Endothelial cell of umbilical vein (primary cell): Measurements from ENCODE around the gene VASN. TPM values are rescaled to one million over a fixed set of nuclear protein-coding genes. Genes with fewer than 3 reads are reported as not detected.

Experiments
- BruUV-seq: library from RNA; stranded (reverse); fragments of 400-500 nt; replicated peaks from 2 replicates; lab custom pipeline; 2021; lab: Mats Ljungman, UMichigan
- CTCF ChIA-PET: fragments of 300-600, 350-600 bp; sonication (Branson Sonifier 250); formaldehyde crosslinking; loops from one replicate; lab custom pipeline; 2021; ENCODE audit warnings: antibody characterized with exemption, inconsistent platforms; lab: Charles Lee
- POLR2A ChIA-PET: fragments of 300-600, 350-600 bp; sonication (Branson Sonifier 250); formaldehyde crosslinking; loops from one replicate; lab custom pipeline; 2021; ENCODE audit warnings: antibody characterized with exemption, inconsistent platforms; lab: Charles Lee
- DNase-seq: peaks from one replicate; pipeline ENCODE4 v3.0.0-alpha.2; 2011; ENCODE audit warnings: low read depth, low spot score
- FAIRE-seq: peaks from 2 replicates; lab custom pipeline; 2011; peaks lifted over from hg19 to GRCh38; lab: Jason Lieb, UNC
- H2AFZ ChIP-seq: 2 replicates; pipeline ENCODE4 v1.6.0; 2012; ENCODE audit warnings: low read depth, low read length, control low read depth, inconsistent platforms
- H3K27ac ChIP-seq: 2 replicates; pipeline ENCODE4 v1.5.1; 2011; ENCODE audit warnings: low read depth, mild to moderate bottlenecking, control low read depth, low read length, moderate library complexity; ENCODE audit not compliant: insufficient read depth
- H3K27me3 ChIP-seq, 2 experiments: 2 replicates each; pipeline versions ENCODE4 v1.6.0 to v1.6.1; 2011; ENCODE audit warnings: low read length in 2 of 2, mixed read lengths in 1 of 2; ENCODE audit not compliant: control insufficient read depth in 2 of 2, insufficient read depth in 2 of 2
- H3K36me3 ChIP-seq, 2 experiments: 2 replicates in 1 of 2; 3 replicates in 1 of 2; pipeline ENCODE4 v1.5.1; 2011; ENCODE audit warnings: low read length in 2 of 2, mild to moderate bottlenecking in 1 of 2, moderate library complexity in 1 of 2; ENCODE audit not compliant: control insufficient read depth in 2 of 2, insufficient read depth in 2 of 2; ENCODE audit errors: extremely low read depth in 1 of 2
- H3K4me1 ChIP-seq: 3 replicates; pipeline ENCODE4 v1.5.1; 2011; ENCODE audit warnings: mild to moderate bottlenecking, low read length; ENCODE audit not compliant: control insufficient read depth, insufficient read depth; ENCODE audit errors: extremely low read depth
- H3K4me2 ChIP-seq: 2 replicates; pipeline ENCODE4 v1.6.1; 2011; ENCODE audit warnings: low read length, control low read depth, mixed read lengths; ENCODE audit not compliant: insufficient read depth
- H3K4me3 ChIP-seq, 3 experiments: fragments of 200-600 bp in 1 of 3; sonication (generic), shearing (Covaris generic) in 1 of 3; replicated peaks in 1 of 3; 2 replicates each; pipeline ENCODE4 v1.5.1; 2011 to 2016; ENCODE audit warnings: control low read depth in 3 of 3, low read length in 3 of 3, mild to moderate bottlenecking in 2 of 3, inconsistent platforms in 1 of 3, low read depth in 1 of 3, moderate library complexity in 1 of 3; ENCODE audit not compliant: insufficient read depth in 1 of 3
- H3K79me2 ChIP-seq: 2 replicates; pipeline ENCODE4 v1.6.0; 2012; ENCODE audit warnings: low read length, inconsistent platforms; ENCODE audit not compliant: control insufficient read depth, insufficient read depth
- H3K9ac ChIP-seq: replicated peaks from 2 replicates; pipeline ENCODE3; 2011; ENCODE audit warnings: low read length, control low read depth; ENCODE audit not compliant: insufficient read depth; ENCODE audit errors: extremely low read depth
- H3K9me1 ChIP-seq: replicated peaks from 3 replicates; pipeline ENCODE4 v1.6.0; 2011; ENCODE audit warnings: mild to moderate bottlenecking, low read length; ENCODE audit not compliant: control insufficient read depth, insufficient read depth; ENCODE audit errors: extremely low read depth
- H3K9me3 ChIP-seq: replicated peaks from 2 replicates; pipeline ENCODE4 v1.5.1; 2012; ENCODE audit warnings: low read length, inconsistent platforms; ENCODE audit not compliant: control insufficient read depth, insufficient read depth
- H4K20me1 ChIP-seq: replicated peaks from 2 replicates; pipeline ENCODE3; 2011; ENCODE audit warnings: mild to moderate bottlenecking, low read length; ENCODE audit not compliant: control insufficient read depth, insufficient read depth; ENCODE audit errors: extremely low read depth
- EZH2 ChIP-seq: IDR thresholded peaks from 2 replicates; pipeline ENCODE4 v1.6.1; 2012; ENCODE audit warnings: borderline replicate concordance, low read depth, mild to moderate bottlenecking, moderate library complexity, low read length, inconsistent platforms; ENCODE audit not compliant: severe bottlenecking
- FOS ChIP-seq: IDR thresholded peaks from 2 replicates; pipeline ENCODE4 v1.6.1; 2011; ENCODE audit warnings: mild to moderate bottlenecking, low read length, moderate library complexity, borderline replicate concordance; ENCODE audit not compliant: insufficient read depth
- GATA2 ChIP-seq: IDR thresholded peaks from 2 replicates; pipeline ENCODE4 v1.7.0; 2011; ENCODE audit warnings: low read depth, mild to moderate bottlenecking, moderate library complexity, mixed read lengths, low read length; ENCODE audit not compliant: insufficient read length, insufficient read depth
- JUN ChIP-seq: IDR thresholded peaks from 2 replicates; pipeline ENCODE4 v1.6.1; 2011; ENCODE audit warnings: borderline replicate concordance, low read depth; ENCODE audit not compliant: insufficient read length, insufficient read depth
- MYC ChIP-seq: IDR thresholded peaks from one replicate; pipeline ENCODE4 v1.6.1; 2011; ENCODE audit warnings: mild to moderate bottlenecking, low read depth, low read length
- POLR2A ChIP-seq: IDR thresholded peaks from 2 replicates; pipeline ENCODE4 v1.6.1; 2012; ENCODE audit warnings: low read depth, mild to moderate bottlenecking, control low read depth, low read length
- POLR2AphosphoS5 ChIP-seq: IDR thresholded peaks from 2 replicates; pipeline ENCODE4 v1.6.1; 2012; ENCODE audit warnings: low read depth, mild to moderate bottlenecking, control low read depth, low read length, moderate library complexity; ENCODE audit not compliant: insufficient read depth
- dilution Hi-C: fragments of 300-500 bp; cut with MboI; formaldehyde crosslinking; loops from one replicate; pipeline ENCODE4 v1.15.0; 2019; ENCODE audit warnings: low sequenced_read_pairs; ENCODE audit not compliant: extremely low pct_ligation_motif_present
- intact Hi-C: fragments of 100-400 bp; cut with micrococcal nuclease; formaldehyde crosslinking; loops from one replicate; pipeline ENCODE4 v1.10.0; 2022
- polyA plus RNA-seq, 4 experiments: library from polyadenylated mRNA; depleted of rRNA in 3 of 4; stranded (reverse) in 3 of 4; unstranded in 1 of 4; fragments of >200 nt; gene quantifications; 2 replicates each; pipeline versions ENCODE4 v1.2.1 to v1.2.3, GENCODE V29; 2011 to 2012; ENCODE audit warnings: missing spikeins in 1 of 4
- total RNA-seq: library from RNA; stranded (reverse); gene quantifications from 2 replicates; pipeline ENCODE4 v1.2.3, GENCODE V29; 2021
- TF ChIP-seq, protein P1 (sequence below), 2 donors: IDR thresholded peaks; 1 replicate in 1 of 2; 2 replicates in 1 of 2; pipeline ENCODE4 v1.5.1; 2011; ENCODE audit warnings: low read length in 2 of 2, mild to moderate bottlenecking in 2 of 2, moderate library complexity in 2 of 2, control low read depth in 1 of 2, inconsistent platforms in 1 of 2, low read depth in 1 of 2; ENCODE audit not compliant: insufficient read depth in 1 of 2; ENCODE audit errors: extremely low read depth in 1 of 2
- TF ChIP-seq, protein P2 (sequence below): IDR thresholded peaks from 2 replicates; pipeline ENCODE4 v1.6.1; 2011; ENCODE audit not compliant: insufficient read depth, insufficient read length

Gene VASN
- total and polyA plus RNA-seq, 2 donors (not counting 3 experiments of a cell fraction or from before 2014, with no cell fraction given): 0.41 to 0.42 TPM

DNA sequence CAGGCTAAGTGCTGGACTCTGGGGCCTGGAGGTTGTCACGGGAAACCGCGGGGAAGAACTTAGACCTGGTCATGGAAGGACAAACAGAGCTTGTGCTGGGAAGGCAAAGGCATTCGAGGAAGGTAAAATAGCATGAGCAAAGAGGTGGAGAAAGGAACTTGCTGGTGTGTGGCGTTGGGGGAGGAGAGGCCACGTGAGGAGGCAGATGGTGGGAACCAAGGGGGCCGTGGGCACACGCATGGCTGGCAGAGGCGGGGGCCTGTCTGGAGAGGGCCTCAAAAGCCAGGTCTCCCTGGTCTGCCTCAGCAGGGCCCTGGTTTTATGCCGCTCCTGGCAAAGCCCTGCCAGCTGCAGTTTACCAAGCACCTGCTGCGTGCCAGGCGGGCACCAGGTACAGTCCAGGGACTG, 29.4 kb downstream of the VASN start:
- Histone ChIP-seq H3K27ac (no peak overlapping the region), H3K36me3 (peaks cover 0 to 21% of the 10 kb centered on the region in 2 experiments), H3K79me2 (no peaks in the 10 kb centered on the region), H4K20me1 (no peaks in the 10 kb centered on the region), H3K4me3 (no peak overlapping the region), H3K4me2 (no peak overlapping the region), H2AFZ (no peak overlapping the region), H3K27me3 (no peaks in the 10 kb centered on the region), H3K9me3 (no peaks in the 10 kb centered on the region), H3K9ac (no peak overlapping the region), H3K4me1 (no peaks in the 10 kb centered on the region), H3K9me1 (no peaks in the 10 kb centered on the region)
- no peak for DNase-seq
- dilution Hi-C loops (no loop called here), intact Hi-C loops (loop anchor here (5.0 kb wide), 1 partner anchor 129 kb away; the partner anchor contains the start of gene TFAP4)
- POLR2A ChIA-PET: no interaction called here
- TF ChIP-seq EZH2: no peak
- no peak for TF ChIP-seq POLR2AphosphoS5
- no peak for TF ChIP-seq FOS
- no peak for TF ChIP-seq MYC
- TF ChIP-seq, protein P1, sequence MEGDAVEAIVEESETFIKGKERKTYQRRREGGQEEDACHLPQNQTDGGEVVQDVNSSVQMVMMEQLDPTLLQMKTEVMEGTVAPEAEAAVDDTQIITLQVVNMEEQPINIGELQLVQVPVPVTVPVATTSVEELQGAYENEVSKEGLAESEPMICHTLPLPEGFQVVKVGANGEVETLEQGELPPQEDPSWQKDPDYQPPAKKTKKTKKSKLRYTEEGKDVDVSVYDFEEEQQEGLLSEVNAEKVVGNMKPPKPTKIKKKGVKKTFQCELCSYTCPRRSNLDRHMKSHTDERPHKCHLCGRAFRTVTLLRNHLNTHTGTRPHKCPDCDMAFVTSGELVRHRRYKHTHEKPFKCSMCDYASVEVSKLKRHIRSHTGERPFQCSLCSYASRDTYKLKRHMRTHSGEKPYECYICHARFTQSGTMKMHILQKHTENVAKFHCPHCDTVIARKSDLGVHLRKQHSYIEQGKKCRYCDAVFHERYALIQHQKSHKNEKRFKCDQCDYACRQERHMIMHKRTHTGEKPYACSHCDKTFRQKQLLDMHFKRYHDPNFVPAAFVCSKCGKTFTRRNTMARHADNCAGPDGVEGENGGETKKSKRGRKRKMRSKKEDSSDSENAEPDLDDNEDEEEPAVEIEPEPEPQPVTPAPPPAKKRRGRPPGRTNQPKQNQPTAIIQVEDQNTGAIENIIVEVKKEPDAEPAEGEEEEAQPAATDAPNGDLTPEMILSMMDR (IDR thresholded peaks at IDR 0.05; ENCODE audit: extremely low read depth in 1 of 2, insufficient read depth in 1 of 2, low read depth in 1 of 2, low read length in 2 of 2): no peak
- TF ChIP-seq GATA2: no peak
- no peak for TF ChIP-seq JUN
- TF ChIP-seq, protein P2, sequence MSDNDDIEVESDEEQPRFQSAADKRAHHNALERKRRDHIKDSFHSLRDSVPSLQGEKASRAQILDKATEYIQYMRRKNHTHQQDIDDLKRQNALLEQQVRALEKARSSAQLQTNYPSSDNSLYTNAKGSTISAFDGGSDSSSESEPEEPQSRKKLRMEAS: no peak
- no peak for TF ChIP-seq POLR2A
- no peak for FAIRE-seq
- no TSS peak for BruUV-seq
- CTCF ChIA-PET: interaction anchor here (0.6 to 5.4 kb wide), 8 partner anchors 16 to 849 kb away, joined by 3 to 79 read pairs (median 10); partner anchors contain the start of genes CORO7, GLIS2 and TFAP4
